CD14-positive monocyte (primary cell): ENCODE data around the gene PARP3. TPM values are rescaled to one million over a fixed set of nuclear protein-coding genes. Genes with fewer than 3 reads are reported as not detected.
A peak's percentile ranks its signal among the peaks of the same experiment; 100 is the strongest.

Experiments
- DNase-seq, 3 donors: peaks; one replicate each; pipeline ENCODE4 v3.0.0-alpha.2; 2011 to 2022
- H2AFZ ChIP-seq: 2 replicates; pipeline ENCODE4 v1.6.0; 2012; ENCODE audit warnings: mild to moderate bottlenecking, low read depth, low read length, inconsistent platforms; ENCODE audit not compliant: insufficient read depth, poor library complexity, severe bottlenecking
- H3K27ac ChIP-seq, 2 donors: 1 replicate in 1 of 2; 2 replicates in 1 of 2; pipeline ENCODE4 v1.5.1; 2012 to 2013; ENCODE audit warnings: low read length in 2 of 2, control low read depth in 1 of 2, inconsistent platforms in 1 of 2, low read depth in 1 of 2, mild to moderate bottlenecking in 1 of 2
- H3K27me3 ChIP-seq, 2 donors: one replicate each; pipeline versions ENCODE4 v1.6.0 to v1.6.1; 2011 to 2013; ENCODE audit warnings: low read length in 2 of 2; ENCODE audit not compliant: control insufficient read depth in 2 of 2, insufficient read depth in 2 of 2
- H3K36me3 ChIP-seq, 2 donors: replicated peaks in 1 of 2; 1 replicate in 1 of 2; 2 replicates in 1 of 2; pipeline versions ENCODE4 v1.5.1 to v1.6.1; 2012 to 2013; ENCODE audit warnings: low read length in 2 of 2, control low read depth in 1 of 2, inconsistent platforms in 1 of 2, mild to moderate bottlenecking in 1 of 2; ENCODE audit not compliant: insufficient read depth in 2 of 2, control insufficient read depth in 1 of 2
- H3K4me1 ChIP-seq, 2 donors: 1 replicate in 1 of 2; 2 replicates in 1 of 2; pipeline versions ENCODE4 v1.5.1 to v1.6.1; 2012 to 2013; ENCODE audit warnings: low read length in 2 of 2, control low read depth in 1 of 2, inconsistent platforms in 1 of 2, mild to moderate bottlenecking in 1 of 2, moderate library complexity in 1 of 2; ENCODE audit not compliant: insufficient read depth in 2 of 2, control insufficient read depth in 1 of 2
- H3K4me2 ChIP-seq: replicated peaks from 2 replicates; pipeline ENCODE3; 2012; ENCODE audit warnings: low read length, moderate library complexity, mild to moderate bottlenecking; ENCODE audit not compliant: poor library complexity, severe bottlenecking; ENCODE audit errors: extremely low read depth
- H3K4me3 ChIP-seq, 3 experiments: fragments of 200-600 bp in 1 of 3; sonication (generic) in 1 of 3; replicated peaks in 1 of 3; 1 replicate in 2 of 3; 2 replicates in 1 of 3; pipeline ENCODE4 v1.5.1; 2011 to 2013; ENCODE audit warnings: low read length in 3 of 3, mild to moderate bottlenecking in 3 of 3, control low read depth in 2 of 3, low read depth in 2 of 3, inconsistent platforms in 1 of 3, moderate library complexity in 1 of 3
- H3K79me2 ChIP-seq: 2 replicates; pipeline ENCODE4 v1.6.0; 2012; ENCODE audit warnings: mild to moderate bottlenecking, control low read depth, inconsistent platforms, low read length, moderate library complexity; ENCODE audit not compliant: insufficient read depth
- H3K9ac ChIP-seq: 2 replicates; pipeline ENCODE4 v1.6.0; 2017; ENCODE audit warnings: low read length, mild to moderate bottlenecking; ENCODE audit not compliant: insufficient read depth, poor library complexity, severe bottlenecking
- H3K9me3 ChIP-seq, 2 donors: replicated peaks in 1 of 2; 1 replicate in 1 of 2; 2 replicates in 1 of 2; pipeline versions ENCODE4 v1.5.1 to v1.6.1; 2012 to 2013; ENCODE audit warnings: low read length in 2 of 2, control low read depth in 1 of 2; ENCODE audit not compliant: control insufficient read depth in 1 of 2, insufficient read depth in 1 of 2
- H4K20me1 ChIP-seq: 2 replicates; pipeline ENCODE4 v1.6.0; 2012; ENCODE audit warnings: mild to moderate bottlenecking, low read length, control low read depth, moderate library complexity; ENCODE audit not compliant: insufficient read depth
- H3K27ac Mint-ChIP-seq, 7 donors: one replicate each; pipeline ENCODE4 v1.8.0; 2020; ENCODE audit warnings: mild to moderate bottlenecking in 7 of 7, mixed read lengths in 7 of 7, moderate library complexity in 6 of 7, inconsistent platforms in 2 of 7
- H3K27me3 Mint-ChIP-seq, 3 donors: one replicate each; pipeline ENCODE4 v1.8.0; 2021 to 2022; ENCODE audit warnings: low read depth in 3 of 3, mild to moderate bottlenecking in 3 of 3, mixed read lengths in 3 of 3, moderate library complexity in 3 of 3, inconsistent platforms in 1 of 3
- H3K36me3 Mint-ChIP-seq, 2 donors: one replicate each; pipeline ENCODE4 v1.8.0; 2020; ENCODE audit warnings: mixed read lengths in 2 of 2, inconsistent platforms in 1 of 2, mild to moderate bottlenecking in 1 of 2
- H3K4me1 Mint-ChIP-seq: one replicate; pipeline ENCODE4 v1.8.0; 2020; ENCODE audit warnings: mild to moderate bottlenecking, mixed read lengths
- H3K4me3 Mint-ChIP-seq, 2 donors: one replicate each; pipeline ENCODE4 v1.8.0; 2020; ENCODE audit warnings: mild to moderate bottlenecking in 2 of 2, mixed read lengths in 2 of 2, moderate library complexity in 1 of 2
- H3K9me3 Mint-ChIP-seq, 7 donors: one replicate each; pipeline ENCODE4 v1.8.0; 2020 to 2022; ENCODE audit warnings: mixed read lengths in 7 of 7, mild to moderate bottlenecking in 6 of 7, moderate library complexity in 6 of 7, inconsistent platforms in 2 of 7
- WGBS: methylation state at CpG from one replicate; pipeline ENCODE4 v1.1.5; 2013; ENCODE audit warnings: missing lambda C conversion rate; ENCODE audit not compliant: insufficient coverage; 5-methylcytosine and 5-hydroxymethylcytosine counted together
- intact Hi-C, 2 donors: fragments of 100-400 bp; cut with micrococcal nuclease; formaldehyde crosslinking; loops; one replicate each; pipeline versions ENCODE4 v1.15.0 to v1.15.1; 2023
- polyA plus RNA-seq, 3 donors: library from polyadenylated mRNA; depleted of rRNA in 1 of 3; unstranded in 2 of 3; stranded (reverse) in 1 of 3; fragments of 300-500 nt in 2 of 3; fragments of >200 nt in 1 of 3; fragmentation: Illumina TruSeq in 2 of 3; gene quantifications; 1 replicate in 2 of 3; 2 replicates in 1 of 3; pipeline ENCODE4 v1.2.3, GENCODE V29; 2012 to 2021
- TF ChIP-seq, protein P1 (sequence below): fragments of 200-600 bp; IDR thresholded peaks from one replicate; pipeline ENCODE4 v1.8.0; 2022; ENCODE audit warnings: antibody characterized with exemption, mild to moderate bottlenecking

Gene PARP3
- polyA plus RNA-seq, 3 donors, result 1.2 to 6.9 (median 1.7) TPM

DNA sequence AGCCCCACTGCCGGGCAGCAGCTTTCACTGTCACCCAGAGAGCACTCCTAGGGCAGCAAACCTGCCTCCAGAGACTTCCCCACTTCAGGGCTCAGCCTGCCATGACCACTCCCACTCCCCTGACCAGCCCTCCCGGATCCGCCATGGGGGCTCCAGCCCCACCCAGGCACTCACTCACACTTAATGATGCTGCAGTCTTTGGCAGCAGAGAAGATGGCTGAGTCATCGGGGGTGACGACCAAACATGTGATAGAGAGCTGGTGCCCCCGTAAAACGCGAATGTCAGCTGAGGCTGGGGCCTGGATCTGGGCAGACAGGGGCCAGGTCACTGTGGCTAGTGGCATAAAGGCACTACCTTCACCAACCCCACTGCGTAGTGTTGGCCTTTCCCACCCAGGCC lies 5.1 kb upstream of the PARP3 start:
- TF ChIP-seq, protein P1, sequence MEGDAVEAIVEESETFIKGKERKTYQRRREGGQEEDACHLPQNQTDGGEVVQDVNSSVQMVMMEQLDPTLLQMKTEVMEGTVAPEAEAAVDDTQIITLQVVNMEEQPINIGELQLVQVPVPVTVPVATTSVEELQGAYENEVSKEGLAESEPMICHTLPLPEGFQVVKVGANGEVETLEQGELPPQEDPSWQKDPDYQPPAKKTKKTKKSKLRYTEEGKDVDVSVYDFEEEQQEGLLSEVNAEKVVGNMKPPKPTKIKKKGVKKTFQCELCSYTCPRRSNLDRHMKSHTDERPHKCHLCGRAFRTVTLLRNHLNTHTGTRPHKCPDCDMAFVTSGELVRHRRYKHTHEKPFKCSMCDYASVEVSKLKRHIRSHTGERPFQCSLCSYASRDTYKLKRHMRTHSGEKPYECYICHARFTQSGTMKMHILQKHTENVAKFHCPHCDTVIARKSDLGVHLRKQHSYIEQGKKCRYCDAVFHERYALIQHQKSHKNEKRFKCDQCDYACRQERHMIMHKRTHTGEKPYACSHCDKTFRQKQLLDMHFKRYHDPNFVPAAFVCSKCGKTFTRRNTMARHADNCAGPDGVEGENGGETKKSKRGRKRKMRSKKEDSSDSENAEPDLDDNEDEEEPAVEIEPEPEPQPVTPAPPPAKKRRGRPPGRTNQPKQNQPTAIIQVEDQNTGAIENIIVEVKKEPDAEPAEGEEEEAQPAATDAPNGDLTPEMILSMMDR, result no peak
- Mint-ChIP-seq H3K9me3 (peaks cover 0 to 2% (median 0%) of the 10 kb centered on the region in 7 donors), H3K36me3 (peaks cover 64 to 66% of the 10 kb centered on the region in 2 donors), H3K4me1 (peaks cover 17% of the 10 kb centered on the region), H3K27ac (no peak overlapping the region), H3K27me3 (peaks cover 0 to 2% (median 0%) of the 10 kb centered on the region in 3 donors), H3K4me3 (no peak overlapping the region)
- H3K79me2 ChIP-seq, result peaks cover 19% of the 10 kb centered on the region
- intact Hi-C loops, result loop anchor here in 1 of 2 donors (5.0 kb wide), 1 partner anchor 185 kb away; no protein-coding TSS in a partner anchor
- H3K9ac ChIP-seq, result no peak overlapping the region
- no peak overlapping the region for H2AFZ ChIP-seq
- H3K9me3 ChIP-seq, result no peaks in the 10 kb centered on the region
- no peak for DNase-seq
- H3K36me3 ChIP-seq, result peaks cover 50 to 72% of the 10 kb centered on the region in 2 donors
- H3K27me3 ChIP-seq, result no peaks in the 10 kb centered on the region
- no peak overlapping the region for H3K27ac ChIP-seq
- no peaks in the 10 kb centered on the region for H4K20me1 ChIP-seq
- 97% methylated on average over 6 of the region's 9 CpGs for WGBS
- H3K4me1 ChIP-seq, result peaks cover 11 to 12% of the 10 kb centered on the region in 2 donors
- no peak overlapping the region for H3K4me2 ChIP-seq
- H3K4me3 ChIP-seq, result no peak overlapping the region

DNA sequence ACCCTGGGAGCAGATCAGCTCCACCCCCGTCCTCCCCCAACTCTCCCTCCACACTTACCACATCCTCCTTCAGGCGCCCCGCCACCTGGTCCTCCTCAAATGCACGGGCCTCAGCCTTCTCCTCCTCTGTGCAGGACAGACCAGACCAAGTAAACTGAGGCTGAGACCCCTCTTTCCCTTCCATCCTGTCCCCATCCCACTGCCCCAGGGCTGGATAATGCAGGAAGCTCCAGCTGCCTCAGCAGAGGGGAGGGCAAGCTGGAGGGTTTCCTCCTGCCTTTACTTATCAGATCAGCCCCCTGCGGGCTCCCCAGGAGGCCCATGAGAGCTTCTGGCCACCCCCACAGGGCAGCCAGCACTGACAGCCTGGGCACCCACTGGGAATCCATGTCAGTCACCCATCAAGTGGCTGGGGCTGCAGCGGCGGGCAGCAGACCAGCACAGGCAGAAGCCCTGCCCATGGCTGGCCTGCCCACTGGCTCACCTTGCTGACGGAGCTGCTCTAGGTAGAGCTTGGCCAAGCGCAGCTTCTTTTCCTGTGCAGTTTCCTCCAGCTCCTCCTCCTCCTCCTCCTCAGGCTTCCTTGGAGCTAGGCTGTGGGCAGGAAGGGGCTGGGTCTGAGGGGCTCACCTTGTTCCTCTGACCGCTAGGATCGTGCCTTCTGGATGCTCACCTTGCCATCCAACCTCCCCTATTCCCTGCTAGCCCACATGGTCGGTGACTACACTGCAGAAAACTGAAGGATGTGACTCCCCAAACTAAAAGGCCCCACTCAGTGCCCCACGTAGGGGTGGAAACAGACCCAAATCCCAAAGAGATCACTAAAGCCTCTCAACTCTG lies 4.3 kb upstream of the PARP3 start:
- TF ChIP-seq, protein P1, result no peak
- Mint-ChIP-seq H3K36me3 (peaks cover 59 to 62% of the 10 kb centered on the region in 2 donors), H3K4me1 (peaks cover 24% of the 10 kb centered on the region), H3K4me3 (no peak overlapping the region), H3K27ac (peak overlapping the region in 1 of 7 donors; percentile 40), H3K27me3 (no peaks in the 10 kb centered on the region), H3K9me3 (peaks cover 0 to 2% (median 0%) of the 10 kb centered on the region in 7 donors)
- Histone ChIP-seq H3K4me3 (no peak overlapping the region), H3K27ac (no peak overlapping the region), H4K20me1 (no peaks in the 10 kb centered on the region), H3K27me3 (no peaks in the 10 kb centered on the region), H3K9me3 (no peaks in the 10 kb centered on the region), H3K79me2 (peaks cover 19% of the 10 kb centered on the region), H3K4me2 (no peak overlapping the region), H3K36me3 (peaks cover 47 to 66% of the 10 kb centered on the region in 2 donors), H3K4me1 (peaks cover 18 to 20% of the 10 kb centered on the region in 2 donors), H3K9ac (no peak overlapping the region), H2AFZ (no peak overlapping the region)
- 100% methylated on average over 4 of the region's 13 CpGs for WGBS
- DNase-seq, result peak in 1 of 3 donors; percentile 3
- intact Hi-C loops, result loop anchor here in 1 of 2 donors (5.0 kb wide), 1 partner anchor 184 kb away; no protein-coding TSS in a partner anchor
